SJSA1 (cell line): ENCODE data around the gene VPS45. TPM values are rescaled to one million over a fixed set of nuclear protein-coding genes. Genes with fewer than 3 reads are reported as not detected.

Experiments
- DNase-seq, 2 experiments: peaks; one replicate each; pipeline ENCODE4 v3.0.0-alpha.2; 2015 to 2020; ENCODE audit warnings: low spot score in 2 of 2, low read depth in 1 of 2
- H3K27ac ChIP-seq: fragments of 250-450 bp; sonication (Bioruptor Pico); 2 replicates; pipeline ENCODE4 v1.5.1; 2020; ENCODE audit warnings: mild to moderate bottlenecking, moderate library complexity
- H3K27me3 ChIP-seq: fragments of 250-450 bp; sonication (Bioruptor Pico); replicated peaks from 2 replicates; pipeline ENCODE4 v1.5.1; 2020; ENCODE audit warnings: mild to moderate bottlenecking, moderate library complexity
- H3K36me3 ChIP-seq: fragments of 250-450 bp; sonication (Bioruptor Pico); 2 replicates; pipeline ENCODE4 v1.5.1; 2020; ENCODE audit warnings: mild to moderate bottlenecking
- H3K4me1 ChIP-seq: fragments of 250-450 bp; sonication (Bioruptor Pico); replicated peaks from 2 replicates; pipeline ENCODE4 v1.6.1; 2021; ENCODE audit warnings: mild to moderate bottlenecking
- H3K4me3 ChIP-seq: fragments of 250-450 bp; sonication (Bioruptor Pico); 2 replicates; pipeline ENCODE4 v1.5.1; 2020; ENCODE audit warnings: mild to moderate bottlenecking
- H3K9me3 ChIP-seq: fragments of 250-450 bp; sonication (Bioruptor Pico); replicated peaks from 2 replicates; pipeline ENCODE4 v1.5.1; 2020; ENCODE audit warnings: mild to moderate bottlenecking
- total RNA-seq: library from RNA; depleted of rRNA; stranded (reverse); fragments of >200 nt; shearing (Covaris generic); gene quantifications from 2 replicates; pipeline ENCODE4 v1.2.3, GENCODE V29; 2014

Gene VPS45
- total RNA-seq, 1 experiment from 2014 or later = 54.8 TPM

DNA sequence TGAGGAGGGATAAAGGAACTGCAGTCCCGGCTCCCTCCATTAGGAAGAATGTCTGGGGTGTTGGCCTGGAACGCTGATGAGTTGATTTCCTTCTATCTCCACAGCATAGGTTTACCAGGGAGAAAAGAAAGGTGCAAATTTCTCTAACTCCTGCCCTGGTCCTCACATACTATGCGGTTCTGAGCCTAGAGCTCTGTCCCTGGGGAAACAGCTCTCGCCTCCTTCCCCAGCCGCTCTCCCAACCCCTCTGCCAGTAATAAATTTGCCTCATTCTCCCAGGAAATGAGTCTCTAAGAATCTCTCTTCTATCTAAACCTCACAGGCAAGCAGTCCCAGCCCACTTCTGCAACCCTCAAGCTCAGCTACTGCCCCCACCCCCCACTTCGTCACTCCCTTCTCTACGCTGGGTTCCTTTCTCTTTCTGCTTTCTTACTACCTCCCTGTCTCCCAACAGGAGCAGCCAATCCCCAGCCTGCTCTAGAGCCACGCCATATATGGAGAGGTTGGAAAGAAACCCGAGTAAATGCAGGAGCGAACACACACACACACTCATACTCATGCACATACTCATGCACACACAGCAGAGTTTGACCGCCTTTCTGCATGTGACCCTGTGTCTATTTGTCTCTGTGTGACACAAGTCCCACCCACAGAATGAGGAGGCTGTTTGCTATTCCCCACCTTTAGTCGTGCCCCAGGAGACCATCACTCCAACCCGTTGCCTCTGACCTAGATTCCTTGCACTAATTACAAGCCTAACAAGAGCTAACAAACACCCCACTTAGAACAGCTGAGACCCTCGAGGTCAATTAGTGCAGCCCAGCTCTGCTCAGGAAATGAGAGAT, 95.5 kb downstream of the VPS45 start:
- H3K36me3 ChIP-seq = peaks cover 39% of the 10 kb centered on the region
- peak overlapping the region; percentile 74 for H3K27ac ChIP-seq
- no peaks in the 10 kb centered on the region for H3K27me3 ChIP-seq
- H3K4me3 ChIP-seq = 0 out of 2 replicates have a peak overlapping the region, but pooled peaks have one; percentile 5
- peaks cover 57% of the 10 kb centered on the region for H3K4me1 ChIP-seq
- peak; percentile 97 for DNase-seq
- no peaks in the 10 kb centered on the region for H3K9me3 ChIP-seq

DNA sequence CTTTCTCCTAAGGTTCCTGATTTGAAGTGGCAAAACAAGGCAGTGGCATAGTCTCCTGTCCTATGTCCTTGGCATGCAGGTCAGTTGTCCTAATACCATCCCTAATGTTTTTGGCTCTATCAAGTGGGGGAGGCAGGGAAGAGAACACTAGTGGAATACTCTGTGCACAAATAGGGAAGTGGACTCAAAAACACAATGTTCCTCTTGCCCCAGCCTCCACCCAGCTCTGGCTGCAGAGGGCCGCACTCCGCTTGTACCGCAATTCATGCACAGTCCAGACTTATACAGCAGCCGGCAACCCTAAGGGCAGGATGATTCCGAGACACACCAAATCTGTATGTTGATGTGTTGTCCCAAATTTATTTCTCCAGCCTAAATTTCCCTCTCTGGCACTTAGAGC, 96.6 kb downstream of the VPS45 start:
- DNase-seq = no peak
- Histone ChIP-seq H3K36me3 (peaks cover 28% of the 10 kb centered on the region), H3K27me3 (no peaks in the 10 kb centered on the region), H3K4me3 (no peak overlapping the region), H3K4me1 (peaks cover 50% of the 10 kb centered on the region), H3K9me3 (no peaks in the 10 kb centered on the region), H3K27ac (no peak overlapping the region)

DNA sequence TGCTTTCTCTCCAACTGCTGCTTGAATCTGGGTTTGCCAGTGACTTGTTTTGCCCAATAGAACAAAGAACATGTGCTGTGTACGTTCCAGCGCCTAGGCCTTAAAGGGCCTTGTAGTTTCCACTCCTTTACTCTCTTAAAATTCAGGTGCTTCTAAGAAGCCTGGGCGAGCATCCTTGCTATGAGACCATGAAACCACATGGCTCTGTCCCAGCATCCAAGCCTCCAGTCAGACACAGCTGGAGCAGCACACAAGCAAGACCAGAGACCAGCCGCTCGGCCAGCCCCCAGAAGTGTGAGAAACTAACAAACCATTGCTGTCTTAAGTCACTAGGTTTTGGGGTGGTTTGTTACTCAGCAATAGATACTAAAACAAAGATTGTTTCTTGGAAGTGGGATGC, 97.2 kb downstream of the VPS45 start:
- peaks cover 45% of the 10 kb centered on the region for H3K4me1 ChIP-seq
- peaks cover 23% of the 10 kb centered on the region for H3K36me3 ChIP-seq
- H3K9me3 ChIP-seq = no peaks in the 10 kb centered on the region
- DNase-seq = no peak
- H3K27ac ChIP-seq = no peak overlapping the region
- no peak overlapping the region for H3K4me3 ChIP-seq
- H3K27me3 ChIP-seq = no peaks in the 10 kb centered on the region

DNA sequence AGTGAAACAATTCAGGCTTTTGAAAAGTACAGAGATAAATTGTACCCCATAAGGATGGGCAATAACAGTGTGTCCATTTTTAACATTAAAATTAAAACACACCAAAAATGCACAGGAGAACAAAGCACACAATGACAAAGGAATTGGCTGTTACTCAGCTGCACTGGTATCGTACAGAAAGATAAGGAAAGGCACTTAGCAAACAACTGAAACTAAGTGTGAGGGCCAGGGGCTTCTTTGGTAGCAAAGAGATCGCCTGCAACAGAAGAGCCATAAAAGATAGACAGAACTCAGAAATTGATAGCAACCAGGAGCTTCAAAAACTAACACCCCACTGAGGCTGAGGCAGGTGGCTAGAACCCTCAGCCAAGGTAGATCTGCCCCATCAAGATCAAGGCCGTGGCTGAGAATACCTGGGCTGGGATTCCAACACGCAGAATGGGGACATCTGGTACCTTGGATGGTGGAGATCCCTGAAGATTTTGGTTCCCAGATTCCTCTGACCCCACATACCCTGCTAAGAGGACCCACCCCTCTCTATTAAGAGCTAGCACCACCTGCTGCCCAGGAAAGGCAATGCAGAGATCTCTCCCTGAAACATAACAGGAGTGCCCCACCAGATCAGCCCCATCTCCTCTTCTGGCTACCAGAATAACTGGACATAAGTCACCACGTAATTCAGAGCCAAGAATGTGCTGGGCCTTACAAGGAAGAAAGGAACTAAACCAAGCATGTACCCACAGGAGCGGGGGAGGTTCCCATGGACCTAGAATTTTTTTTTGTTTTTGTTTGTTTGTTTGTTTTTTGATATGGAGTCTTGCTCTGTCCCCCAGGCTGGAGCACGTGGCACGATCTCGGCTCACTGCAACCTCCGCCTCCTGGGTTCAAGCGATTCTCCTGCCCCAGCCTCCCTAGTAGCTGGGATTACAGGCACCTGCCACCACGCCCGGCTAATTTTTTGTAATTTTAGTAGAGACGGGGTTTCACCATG, 98.3 kb downstream of the VPS45 start:
- peaks cover 11% of the 10 kb centered on the region for H3K36me3 ChIP-seq
- H3K4me1 ChIP-seq = peaks cover 36% of the 10 kb centered on the region
- H3K27ac ChIP-seq = no peak overlapping the region
- H3K27me3 ChIP-seq = no peaks in the 10 kb centered on the region
- no peak overlapping the region for H3K4me3 ChIP-seq
- H3K9me3 ChIP-seq = no peaks in the 10 kb centered on the region
- peak; percentile 52 to 61 for DNase-seq

DNA sequence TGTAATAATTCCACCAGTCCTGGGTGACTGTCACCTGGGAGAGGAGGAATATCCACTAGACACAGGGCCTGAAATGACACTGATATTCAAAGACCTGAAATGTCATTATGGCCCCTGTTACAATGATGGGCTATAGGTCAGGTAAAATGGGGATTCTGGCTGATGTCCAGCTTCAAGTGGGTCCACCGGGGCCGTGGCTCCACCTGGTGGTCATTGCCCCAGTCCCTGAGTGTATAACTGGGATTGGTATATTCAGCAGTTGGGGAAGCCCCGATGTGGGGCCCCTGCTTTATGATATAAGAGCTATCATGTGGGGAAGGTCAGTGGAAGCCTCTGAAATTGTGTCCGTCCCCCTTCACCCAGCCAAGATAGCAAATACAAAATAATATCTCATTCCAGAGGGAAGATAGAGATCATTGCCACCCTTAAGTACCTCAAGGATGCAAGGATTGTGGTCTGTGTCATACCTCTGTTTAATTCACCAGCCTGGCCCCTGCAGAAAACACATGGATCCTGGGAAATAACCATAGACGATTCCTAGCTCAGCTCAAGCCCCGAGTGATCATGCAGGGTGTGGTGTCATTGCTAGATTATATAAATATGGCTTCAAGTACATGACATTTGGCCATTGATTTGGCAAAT, 101.5 kb downstream of the VPS45 start:
- DNase-seq = peak; percentile 56 to 75
- Histone ChIP-seq H3K27me3 (no peaks in the 10 kb centered on the region), H3K4me1 (peaks cover 16% of the 10 kb centered on the region), H3K4me3 (no peak overlapping the region), H3K27ac (no peak overlapping the region), H3K9me3 (no peaks in the 10 kb centered on the region), H3K36me3 (no peaks in the 10 kb centered on the region)

DNA sequence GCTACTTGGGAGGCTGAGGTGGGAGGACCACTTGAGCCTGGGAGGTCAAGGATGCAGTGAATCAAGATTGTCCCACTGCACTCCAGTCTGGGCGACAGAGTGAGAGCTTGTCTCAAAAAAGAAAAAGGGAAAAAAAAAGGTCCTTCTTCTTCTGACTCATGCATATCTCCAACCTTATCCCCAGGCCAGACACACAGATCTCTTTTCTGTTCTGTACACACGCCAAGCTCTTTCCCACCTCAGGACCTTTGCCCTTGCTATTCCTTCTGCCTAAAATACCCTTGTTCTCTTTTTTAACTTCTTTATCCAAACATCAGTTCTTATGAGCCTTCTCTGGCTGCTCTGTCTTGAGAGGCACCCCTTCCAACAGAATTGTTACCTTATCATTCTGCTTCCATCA, 104.2 kb downstream of the VPS45 start:
- DNase-seq = no peak
- Histone ChIP-seq H3K36me3 (no peaks in the 10 kb centered on the region), H3K9me3 (no peaks in the 10 kb centered on the region)

DNA sequence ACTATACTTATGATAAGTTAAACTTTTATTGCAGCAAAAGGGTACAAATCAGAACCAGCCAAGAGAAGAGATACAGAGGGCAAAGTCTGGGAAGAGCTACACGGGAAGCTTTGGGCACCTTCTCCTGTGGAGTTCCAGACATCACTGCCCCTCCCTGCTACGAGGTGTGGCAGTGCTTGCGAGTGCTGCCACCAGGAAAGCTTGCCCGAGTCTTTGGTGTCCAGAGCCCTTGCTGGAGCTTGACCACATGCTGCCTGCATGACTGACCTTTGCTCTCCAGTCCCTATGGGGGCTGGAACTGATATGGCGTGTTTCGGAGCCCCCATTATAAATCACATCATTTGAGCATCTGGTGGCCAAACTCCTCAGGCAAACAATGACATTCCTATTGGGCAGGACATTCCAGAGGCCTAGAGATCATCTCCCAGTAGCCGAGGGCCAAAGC, 105.6 kb downstream of the VPS45 start:
- H3K9me3 ChIP-seq = no peaks in the 10 kb centered on the region
- H3K36me3 ChIP-seq = no peaks in the 10 kb centered on the region
- DNase-seq = no peak
- H3K4me1 ChIP-seq = peaks cover 9% of the 10 kb centered on the region
- no peaks in the 10 kb centered on the region for H3K27me3 ChIP-seq
- no peak overlapping the region for H3K27ac ChIP-seq
- H3K4me3 ChIP-seq = no peak overlapping the region

More for the DNA sequence above, 104.2 kb downstream of the VPS45 start:
- H3K27ac ChIP-seq = no peak overlapping the region
- peaks cover 9% of the 10 kb centered on the region for H3K4me1 ChIP-seq
- no peaks in the 10 kb centered on the region for H3K27me3 ChIP-seq
- H3K4me3 ChIP-seq = no peak overlapping the region

DNA sequence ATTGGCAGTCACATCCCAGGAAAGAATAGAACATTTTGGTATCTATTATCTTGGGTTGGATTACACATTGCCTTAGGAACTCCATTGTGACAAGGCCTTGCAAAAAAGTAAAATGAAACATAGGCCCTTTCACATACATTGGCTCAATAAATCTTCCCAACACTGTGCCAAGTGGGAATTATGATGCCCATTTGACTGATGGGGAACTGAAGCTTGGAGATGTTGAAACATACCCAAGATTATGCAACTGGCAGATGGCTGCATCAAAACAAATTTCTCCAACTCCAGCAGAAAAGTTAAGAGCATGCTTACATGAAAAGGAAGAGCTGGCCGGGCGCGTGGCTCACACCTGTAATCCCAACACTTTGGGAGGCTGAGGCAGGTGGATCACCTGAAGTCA, 109.0 kb downstream of the VPS45 start:
- H3K27ac ChIP-seq = no peak overlapping the region
- H3K9me3 ChIP-seq = no peaks in the 10 kb centered on the region
- H3K4me3 ChIP-seq = no peak overlapping the region
- H3K36me3 ChIP-seq = no peaks in the 10 kb centered on the region
- no peaks in the 10 kb centered on the region for H3K27me3 ChIP-seq
- H3K4me1 ChIP-seq = peaks cover 9% of the 10 kb centered on the region
- DNase-seq = no peak

DNA sequence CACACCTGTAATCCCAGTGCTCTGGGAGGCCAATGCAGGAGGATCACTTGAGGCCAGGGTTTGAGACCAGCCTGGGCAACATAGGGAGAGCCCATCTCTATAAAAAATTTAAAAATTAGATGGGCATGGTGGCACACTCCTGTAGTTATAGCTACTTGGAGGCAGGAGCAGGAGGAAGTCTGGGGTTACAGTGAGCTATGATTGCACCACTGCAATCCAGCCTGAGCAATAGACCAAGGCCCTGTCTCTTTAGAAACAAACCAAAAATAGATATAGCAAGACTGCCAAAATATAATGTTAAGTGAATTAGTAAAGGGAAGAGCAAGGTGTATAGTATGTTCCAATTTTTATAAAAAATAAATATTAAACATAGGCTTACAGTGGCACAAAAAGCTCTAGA, 111.0 kb downstream of the VPS45 start:
- no peak for DNase-seq
- H3K27me3 ChIP-seq = no peaks in the 10 kb centered on the region
- peaks cover 1% of the 10 kb centered on the region for H3K4me1 ChIP-seq

DNA sequence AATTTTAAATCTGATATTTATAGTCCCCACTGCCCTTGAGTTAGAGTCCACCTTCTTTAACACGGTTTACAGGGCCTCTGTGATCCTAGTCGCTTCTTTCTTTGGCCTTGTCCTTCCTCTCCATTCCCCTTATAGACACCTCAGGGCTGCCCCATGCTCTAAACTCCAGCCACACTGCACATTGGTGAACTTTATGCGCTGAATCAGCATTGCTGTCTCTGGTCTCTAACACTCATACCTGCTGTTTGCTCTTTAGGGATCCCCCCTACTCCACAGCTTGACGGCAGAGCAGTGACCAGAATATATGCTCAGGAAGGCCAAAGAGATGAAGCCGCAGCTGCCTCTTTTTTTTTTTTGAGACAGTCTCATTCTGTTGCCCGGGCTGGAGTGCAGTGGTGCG, 112.3 kb downstream of the VPS45 start:
- H3K9me3 ChIP-seq = no peaks in the 10 kb centered on the region
- H3K36me3 ChIP-seq = no peaks in the 10 kb centered on the region
- no peaks in the 10 kb centered on the region for H3K27me3 ChIP-seq
- no peaks in the 10 kb centered on the region for H3K4me1 ChIP-seq
- no peak for DNase-seq
- no peak overlapping the region for H3K27ac ChIP-seq
- H3K4me3 ChIP-seq = no peak overlapping the region

More for the DNA sequence above, 111.0 kb downstream of the VPS45 start:
- Histone ChIP-seq H3K27ac (no peak overlapping the region), H3K4me3 (no peak overlapping the region), H3K9me3 (no peaks in the 10 kb centered on the region), H3K36me3 (no peaks in the 10 kb centered on the region)

DNA sequence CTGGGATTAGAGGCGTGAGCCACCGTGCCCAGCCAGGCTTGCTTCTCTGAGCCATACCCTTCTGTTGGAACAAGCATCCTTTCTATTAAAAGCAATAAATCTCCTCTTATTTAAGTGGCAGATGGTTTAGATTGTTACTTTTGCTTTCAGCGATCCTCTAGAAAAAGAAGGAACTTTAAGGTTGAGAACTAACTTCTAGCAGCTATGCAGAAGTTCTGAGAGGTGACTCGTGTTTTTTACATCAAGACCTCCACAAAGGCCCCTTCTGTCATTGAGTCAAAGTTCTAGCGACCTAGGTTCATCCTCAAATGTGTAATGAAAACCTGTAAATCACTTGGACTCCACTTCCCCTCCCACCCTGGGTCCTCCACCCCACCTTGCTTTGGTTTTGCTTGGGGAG, 112.9 kb downstream of the VPS45 start:
- H3K4me3 ChIP-seq = no peak overlapping the region
- H3K4me1 ChIP-seq = no peaks in the 10 kb centered on the region
- H3K27ac ChIP-seq = no peak overlapping the region
- H3K27me3 ChIP-seq = no peaks in the 10 kb centered on the region
- DNase-seq = no peak
- no peaks in the 10 kb centered on the region for H3K36me3 ChIP-seq
- no peaks in the 10 kb centered on the region for H3K9me3 ChIP-seq

DNA sequence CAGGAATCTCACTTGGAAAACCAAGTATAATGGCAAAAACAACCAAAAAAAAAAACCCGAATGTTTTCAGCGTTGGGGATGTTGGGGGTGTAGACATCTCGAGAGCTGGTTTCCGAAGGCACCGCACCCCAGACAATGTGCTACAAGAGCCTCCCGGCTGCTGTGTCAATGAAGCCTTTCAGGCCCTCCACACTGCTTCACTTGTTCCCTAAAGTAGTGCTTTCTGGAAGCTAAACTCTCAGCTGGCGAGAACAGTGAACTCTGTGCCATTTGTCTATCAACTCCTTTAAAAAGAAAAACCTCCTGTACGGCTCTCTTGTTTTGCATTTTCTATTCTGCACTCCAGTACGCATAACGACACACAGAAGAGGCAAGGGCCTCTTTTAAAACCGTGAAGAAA, 114.7 kb downstream of the VPS45 start:
- no peaks in the 10 kb centered on the region for H3K27me3 ChIP-seq
- H3K4me1 ChIP-seq = peaks cover 13% of the 10 kb centered on the region
- H3K27ac ChIP-seq = no peak overlapping the region
- DNase-seq = no peak
- no peaks in the 10 kb centered on the region for H3K9me3 ChIP-seq
- H3K36me3 ChIP-seq = no peaks in the 10 kb centered on the region
- H3K4me3 ChIP-seq = no peak overlapping the region

DNA sequence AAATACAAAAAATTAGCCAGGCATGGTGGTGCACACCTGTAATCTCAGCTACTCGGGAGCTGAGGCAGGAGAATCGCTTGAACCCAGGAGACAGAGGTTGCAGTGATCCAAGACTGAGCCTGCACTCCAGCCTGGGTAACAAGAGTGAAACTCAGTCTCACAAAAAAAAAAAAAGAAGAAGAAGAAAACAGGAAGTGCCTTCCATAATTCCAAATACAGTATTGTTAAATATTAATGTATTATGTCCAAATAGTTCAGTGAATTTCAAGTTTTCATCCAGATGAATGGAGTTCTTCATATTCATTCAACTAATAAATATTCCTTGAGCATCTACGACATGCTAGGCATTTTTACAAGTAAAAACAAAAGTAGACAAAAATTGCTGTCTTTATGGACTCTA, 115.5 kb downstream of the VPS45 start:
- no peak overlapping the region for H3K27ac ChIP-seq
- H3K36me3 ChIP-seq = no peaks in the 10 kb centered on the region
- H3K4me1 ChIP-seq = peaks cover 18% of the 10 kb centered on the region
- DNase-seq = no peak
- no peaks in the 10 kb centered on the region for H3K9me3 ChIP-seq
- no peaks in the 10 kb centered on the region for H3K27me3 ChIP-seq
- H3K4me3 ChIP-seq = no peak overlapping the region
